K562 (cell line): ENCODE measurements around the gene TXNRD2. TPM values are rescaled to one million over a fixed set of nuclear protein-coding genes. Genes with fewer than 3 reads are reported as not detected.

Source experiments
- ATAC-seq: fragments of 200-7000 bp; cut with Tn5 transposase; 3 replicates; pipeline ENCODE4 v1.9.1; 2020; ENCODE audit warnings: moderate library complexity
- BruUV-seq: library from RNA; stranded (reverse); fragments of 400-500 nt; replicated peaks from 2 replicates; lab custom pipeline; 2021; lab: Mats Ljungman, UMichigan
- CTCF ChIA-PET: fragments of 300-600 bp; formaldehyde crosslinking; extraction: SDS; loops from one replicate; lab custom pipeline; 2021; ENCODE audit warnings: low intra/inter-chr PET ratio; lab: Yijun Ruan, JAX
- POLR2A ChIA-PET: fragments of 300-600, 350-650 bp; sonication (Branson Sonifier 250); formaldehyde crosslinking; extraction: SDS; loops from one replicate; lab custom pipeline; 2021; ENCODE audit warnings: antibody characterized with exemption, inconsistent platforms; lab: Yijun Ruan, JAX
- DNase-seq, 4 experiments: peaks; one replicate each; pipeline versions ENCODE4 v3.0.0 to v3.0.0-alpha.2; 2011 to 2018; ENCODE audit warnings: low spot score in 3 of 4, mixed read lengths in 3 of 4; ENCODE audit errors: extremely low read depth in 1 of 4
- FAIRE-seq: peaks from 2 replicates; lab custom pipeline; 2011; peaks lifted over from hg19 to GRCh38; lab: Jason Lieb, UNC
- H2AFZ ChIP-seq: 2 replicates; pipeline ENCODE4 v1.6.0; 2011; ENCODE audit warnings: low read depth, low read length, control low read depth, inconsistent platforms
- H3K27ac ChIP-seq: fragments of 200-600 bp; 3 replicates; pipeline ENCODE4 v1.8.0; 2011; ENCODE audit warnings: low read depth, mild to moderate bottlenecking, control low read depth, inconsistent platforms, low read length, moderate library complexity, mixed read lengths; ENCODE audit errors: extremely low read depth
- H3K27me3 ChIP-seq, 2 experiments: fragments of 300-600 bp in 1 of 2; 2 replicates in 1 of 2; 3 replicates in 1 of 2; pipeline versions ENCODE4 v1.6.0 to v1.8.0; 2011; ENCODE audit warnings: inconsistent platforms in 2 of 2, low read length in 2 of 2, mild to moderate bottlenecking in 1 of 2, mixed read lengths in 1 of 2, moderate library complexity in 1 of 2; ENCODE audit not compliant: control insufficient read depth in 2 of 2, insufficient read depth in 2 of 2
- H3K36me3 ChIP-seq: fragments of 300-600 bp; 3 replicates; pipeline ENCODE4 v1.8.0; 2011; ENCODE audit warnings: mild to moderate bottlenecking, low read length, inconsistent platforms; ENCODE audit not compliant: control insufficient read depth, insufficient read depth
- H3K4me1 ChIP-seq, 2 experiments: fragments of 200-600 bp in 1 of 2; replicated peaks in 1 of 2; 2 replicates in 1 of 2; 3 replicates in 1 of 2; pipeline versions ENCODE4 v1.5.1 to v1.8.0; 2011; ENCODE audit warnings: inconsistent platforms in 2 of 2, low read length in 2 of 2, mild to moderate bottlenecking in 1 of 2, mixed read lengths in 1 of 2, moderate library complexity in 1 of 2; ENCODE audit not compliant: control insufficient read depth in 2 of 2, insufficient read depth in 2 of 2
- H3K4me2 ChIP-seq: 2 replicates; pipeline ENCODE4 v1.6.1; 2011; ENCODE audit warnings: low read length, control low read depth, inconsistent platforms, mixed read lengths; ENCODE audit not compliant: insufficient read depth
- H3K4me3 ChIP-seq: fragments of 200-600 bp; sonication (generic), shearing (Covaris generic); 2 replicates; pipeline ENCODE4 v1.5.1; 2016; ENCODE audit warnings: control low read depth, inconsistent platforms
- H3K79me2 ChIP-seq: fragments of 200-600 bp; 3 replicates; pipeline ENCODE4 v1.8.0; 2011; ENCODE audit warnings: low read length, inconsistent platforms; ENCODE audit not compliant: control insufficient read depth, insufficient read depth
- H3K9ac ChIP-seq, 2 experiments: 2 replicates each; pipeline versions ENCODE4 v1.6.0 to v1.6.1; 2011; ENCODE audit warnings: low read depth in 2 of 2, low read length in 2 of 2, control low read depth in 1 of 2, inconsistent platforms in 1 of 2, mild to moderate bottlenecking in 1 of 2, mixed read lengths in 1 of 2; ENCODE audit not compliant: insufficient read depth in 1 of 2
- H3K9me1 ChIP-seq: one replicate; pipeline ENCODE4 v1.6.0; 2011; ENCODE audit warnings: inconsistent platforms, mild to moderate bottlenecking, low read length, moderate library complexity; ENCODE audit not compliant: control insufficient read depth, insufficient read depth
- H3K9me3 ChIP-seq: replicated peaks from 2 replicates; pipeline ENCODE4 v1.5.1; 2011; ENCODE audit warnings: low read depth, low read length, inconsistent platforms; ENCODE audit not compliant: control insufficient read depth, insufficient read depth
- H4K20me1 ChIP-seq: replicated peaks from 2 replicates; pipeline ENCODE4 v1.6.1; 2011; ENCODE audit warnings: low read length, inconsistent platforms, mixed read lengths; ENCODE audit not compliant: control insufficient read depth, insufficient read depth
- EP300 ChIP-seq: IDR thresholded peaks from 2 replicates; pipeline ENCODE4 v1.6.1; 2012; ENCODE audit warnings: low read length, improper control_type of control experiment
- KDM4B ChIP-seq, 2 experiments: fragments of 450-650 bp in 1 of 2; sonication (generic) in 1 of 2; IDR thresholded peaks; 2 replicates each; pipeline ENCODE4 v1.6.1; 2016 to 2017; ENCODE audit warnings: borderline replicate concordance in 2 of 2, antibody characterized with exemption in 1 of 2, low read depth in 1 of 2, mild to moderate bottlenecking in 1 of 2
- NFRKB ChIP-seq: fragments of 450-650 bp; IDR thresholded peaks from 2 replicates; pipeline ENCODE4 v1.6.1; 2016; ENCODE audit warnings: low read depth
- NR0B1 ChIP-seq: fragments of 450-650 bp; IDR thresholded peaks from one replicate; pipeline ENCODE4 v1.6.1; 2018; ENCODE audit warnings: mild to moderate bottlenecking, moderate library complexity; ENCODE audit not compliant: partially characterized antibody
- NR2C2 ChIP-seq, 2 experiments: fragments of 200-800 bp in 1 of 2; sonication (Bioruptor generic) in 1 of 2; sonication (generic) in 1 of 2; formaldehyde crosslinking in 1 of 2; IDR thresholded peaks; 2 replicates each; pipeline versions ENCODE4 v1.6.1 to v1.8.0; 2016 to 2022; ENCODE audit warnings: mild to moderate bottlenecking in 1 of 2, missing compliant biosample characterization in 1 of 2, missing genetic modification characterization in 1 of 2, missing genetic modification reagents in 1 of 2
- NRF1 ChIP-seq, 2 experiments: fragments of 450-650 bp; IDR thresholded peaks in 1 of 2; conservative IDR thresholded peaks in 1 of 2; 2 replicates each; pipeline ENCODE4 v1.6.1; 2014; ENCODE audit warnings: mild to moderate bottlenecking in 2 of 2
- TCF7 ChIP-seq: sonication (generic); IDR thresholded peaks from 2 replicates; pipeline ENCODE4 v1.6.1; 2016; ENCODE audit warnings: antibody characterized with exemption, borderline replicate concordance
- WHSC1 ChIP-seq: IDR thresholded peaks from one replicate; pipeline ENCODE4 v1.6.1; 2012; ENCODE audit warnings: low read length, control low read depth, inconsistent platforms
- ZBTB26 ChIP-seq: fragments of 450-650 bp; formaldehyde crosslinking; IDR thresholded peaks from 2 replicates; pipeline ENCODE4 v1.4.0; 2022; ENCODE audit warnings: missing genetic modification characterization
- ZNF395 ChIP-seq: fragments of 200-800 bp; sonication (Bioruptor generic); IDR thresholded peaks from 2 replicates; pipeline ENCODE4 v1.6.1; 2017; ENCODE audit warnings: missing genetic modification characterization, missing compliant biosample characterization
- ZNF561 ChIP-seq: fragments of 450-650 bp; formaldehyde crosslinking; conservative IDR thresholded peaks from 2 replicates; pipeline ENCODE4 v1.4.0; 2020; ENCODE audit warnings: mild to moderate bottlenecking, moderate library complexity
- ZNF644 ChIP-seq: fragments of 200-800 bp; sonication (Bioruptor generic); IDR thresholded peaks from 2 replicates; pipeline ENCODE4 v1.6.1; 2016; ENCODE audit warnings: low read depth, missing genetic modification characterization, missing compliant biosample characterization
- ZNF830 ChIP-seq: fragments of 250-450 bp; sonication (Bioruptor Pico); IDR thresholded peaks from 2 replicates; pipeline ENCODE4 v1.5.0; 2021; ENCODE audit warnings: mild to moderate bottlenecking
- WGBS: fragments of 100-300 bp; shearing (Covaris generic); methylation state at CpG from one replicate; pipeline ENCODE4 v1.1.6; 2016; ENCODE audit warnings: low coverage, mixed read lengths; ENCODE audit not compliant: insufficient coverage; ENCODE audit errors: missing lambda C conversion rate; 5-methylcytosine and 5-hydroxymethylcytosine counted together
- in situ Hi-C: fragments of 300-500 bp; cut with MboI; formaldehyde crosslinking; loops from 4 replicates; pipeline ENCODE4 v1.15.0; 2018; ENCODE audit warnings: inconsistent platforms, mixed read lengths
- intact Hi-C: fragments of 100-400 bp; cut with micrococcal nuclease; formaldehyde crosslinking; loops from 2 replicates; pipeline ENCODE4 v1.14.2; 2022
- polyA plus RNA-seq, 8 experiments: library from polyadenylated mRNA; depleted of rRNA in 4 of 8; stranded (reverse) in 5 of 8; unstranded in 3 of 8; fragments of >200 nt; fragmentation: Nextera tagmentation in 2 of 8; fragmentation: Illumina TruSeq in 1 of 8; extraction: Ambion mirVana in 2 of 8; extraction: Trizol in 1 of 8; gene quantifications; 2 replicates each; pipeline versions ENCODE4 v1.2.1 to v1.2.3, GENCODE V29; 2011 to 2014; ENCODE audit warnings: inconsistent platforms in 1 of 8, missing spikeins in 1 of 8
- total RNA-seq, 7 experiments: library from RNA; depleted of rRNA in 6 of 7; stranded (reverse); fragments of >200 nt in 6 of 7; fragmentation: Illumina TruSeq in 2 of 7; extraction: Trizol in 2 of 7; gene quantifications; 2 replicates each; pipeline versions ENCODE4 v1.2.1 to v1.2.3, GENCODE V29; 2011 to 2021; ENCODE audit warnings: low replicate concordance in 1 of 7

TXNRD2 gene
- total and polyA plus RNA-seq, 9 of the 15 experiments (the other 6 are each of a cell fraction or from before 2014, with no cell fraction given) = 3.3 to 80.2 (median 49.4) TPM

GRCh38 chr22:19974935-19975706 is 33.5 kb upstream of the TXNRD2 start:
- H3K27ac ChIP-seq = peak overlapping the region; percentile 3; the same call in 2 of the 3 replicates
- H3K4me3 ChIP-seq = no peak overlapping the region
- H2AFZ ChIP-seq = no peak overlapping the region
- no peaks in the 10 kb centered on the region for H3K9me3 ChIP-seq
- CTCF ChIA-PET = interaction anchor here (0.5 to 1.9 kb wide), 2 partner anchors 50 to 53 kb away, joined by 4 to 7 read pairs; no protein-coding TSS in a partner anchor
- peaks cover 33% of the 10 kb centered on the region for H4K20me1 ChIP-seq
- no peak for FAIRE-seq
- H3K9ac ChIP-seq = peak overlapping the region; percentile 9 to 86; a peak in 3 of 4 replicates
- H3K4me1 ChIP-seq = peaks cover 18 to 91% of the 10 kb centered on the region in 2 experiments
- no TSS peak for BruUV-seq
- peak; percentile 84 to 88 (median 86) for DNase-seq
- peak; percentile 60 for ATAC-seq
- in situ Hi-C loops = loop anchor here (5.0 kb wide), 3 partner anchors 37 to 152 kb away; no protein-coding TSS in a partner anchor
- H3K79me2 ChIP-seq = no peaks in the 10 kb centered on the region
- 26% methylated on average over 13 of the region's 13 CpGs for WGBS
- no peaks in the 10 kb centered on the region for H3K27me3 ChIP-seq
- intact Hi-C loops = loop anchor here (1.0 to 10.0 kb wide), 4 partner anchors 28 to 320 kb away; no protein-coding TSS in a partner anchor
- peaks cover 40% of the 10 kb centered on the region; the same call in 2 of the 3 replicates for H3K36me3 ChIP-seq
- peaks cover 28% of the 10 kb centered on the region for H3K9me1 ChIP-seq
- POLR2A ChIA-PET = interaction anchor here (0.6 to 13.7 kb wide), 29 partner anchors 9 to 976 kb away, joined by 3 to 115 read pairs (median 4); partner anchors contain the start of genes RANBP1 and TRMT2A
- peak overlapping the region; percentile 2 for H3K4me2 ChIP-seq
- TF ChIP-seq NR0B1 = no peak
- TF ChIP-seq WHSC1 = peak; percentile 53
- peak; percentile 52 to 65 for TF ChIP-seq NRF1 (conservative IDR thresholded peaks at IDR 0.05 in 1 of 2, IDR thresholded peaks at IDR 0.05 in 1 of 2)
- no peak for TF ChIP-seq NFRKB
- no peak for TF ChIP-seq ZNF395 (CRISPR knock-in tag)
- no peak for TF ChIP-seq TCF7
- no peak for TF ChIP-seq ZNF830 (CRISPR knock-in tag)
- TF ChIP-seq ZNF644 = no peak
- TF ChIP-seq NR2C2 (CRISPR knock-in tag; IDR thresholded peaks at IDR 0.05) = no peak
- TF ChIP-seq NR2C2 (tag; IDR thresholded peaks at IDR 0.05) = no peak
- peak; percentile 42; the same call in 1 of the 2 replicates for TF ChIP-seq EP300
- 0 out of 4 replicates have a peak, but pooled peaks of 1 of the 2 experiments have one; percentile 18 for TF ChIP-seq KDM4B (IDR thresholded peaks at IDR 0.05; ENCODE audit: borderline replicate concordance in 2 of 2, low read depth in 1 of 2)
- no peak for TF ChIP-seq ZNF561
- TF ChIP-seq ZBTB26 (CRISPR knock-in tag) = peak; percentile 77; the same call in 1 of the 2 replicates
